Upper lobe of left lung (tissue), 4 donors: ENCODE data around the gene SPACA7.

Experiments
- CTCF ChIP-seq, 6 experiments: fragments of 450-650 bp in 4 of 6; fragments of 200-600 bp in 2 of 6; sonication (generic) in 2 of 6; IDR thresholded peaks; one replicate each; pipeline ENCODE4 v1.5.1; 2016 to 2019; ENCODE audit warnings: antibody characterized with exemption in 6 of 6
- POLR2A ChIP-seq, 4 donors: fragments of 450-650 bp; IDR thresholded peaks; one replicate each; pipeline ENCODE4 v1.5.1; 2016 to 2017; ENCODE audit warnings: antibody characterized with exemption in 4 of 4, mild to moderate bottlenecking in 2 of 4

- TF ChIP-seq POLR2A (IDR thresholded peaks at IDR 0.05) (no peak), CTCF (IDR thresholded peaks at IDR 0.05) (no peak)
These were observed 52.5 kb downstream of the SPACA7 start for GRCh38 chr13:112428704-112429103.
